KBM-7 (cell line): Measurements from ENCODE around the gene ZMAT1.
"Not testable (repeated sequence)": the region's sequence is repeated elsewhere in the genome, so short reads cannot be mapped to it uniquely, and the experiment has no call there.

Experiments used
- DNase-seq: peaks from one replicate; pipeline ENCODE4 v3.0.0-alpha.2; 2015
- in situ Hi-C: fragments of 300-500 bp; cut with MboI; formaldehyde crosslinking; loops from 2 replicates; pipeline ENCODE4 v1.14.3; 2020; ENCODE audit warnings: low sequenced_read_pairs, low pct_unique_long_range_greater_than_20kb, mixed read lengths

Gene ZMAT1

DNA sequence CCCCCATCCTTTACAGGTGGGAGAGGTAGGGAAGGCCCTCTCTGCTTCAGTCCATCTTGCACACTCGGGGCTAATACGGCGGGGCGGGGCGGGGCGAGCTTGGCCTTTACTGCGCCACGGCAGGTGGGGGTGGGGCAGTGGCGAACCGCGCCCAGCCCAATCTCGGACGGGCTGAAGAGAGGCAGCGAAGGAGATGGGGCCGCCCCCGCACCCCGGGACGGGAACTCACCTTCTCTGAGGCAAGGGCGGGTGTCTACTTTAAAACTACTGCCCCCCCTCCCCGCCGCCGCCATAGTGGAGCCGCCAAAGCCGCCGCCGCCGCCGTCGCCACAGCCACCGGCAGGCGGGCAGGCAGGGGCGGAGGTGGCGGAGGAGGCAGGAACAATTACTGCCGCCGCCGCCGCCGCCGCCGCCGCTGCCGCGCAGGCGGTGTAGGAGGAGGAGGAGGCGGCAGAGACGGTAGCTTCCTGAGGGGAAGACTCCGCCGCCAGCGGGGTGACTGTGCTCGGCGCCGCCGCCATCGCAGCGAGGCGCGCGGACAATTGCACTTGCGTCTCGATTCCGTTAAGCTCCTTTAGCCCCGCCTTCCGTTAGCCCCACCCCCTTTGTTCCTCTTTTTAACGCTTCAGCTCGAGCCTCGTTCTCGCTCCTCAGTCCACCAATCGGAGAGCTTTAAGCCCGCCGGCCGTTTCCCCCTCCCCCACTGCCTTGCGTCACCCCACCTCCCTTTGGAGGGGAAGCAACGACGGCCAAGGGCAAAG is at the start of gene ZMAT1:
TSS of gene ZMAT1 (minus strand) at position 540 of the 761 bp plus-strand sequence. CDS start at position 521, 19 bp downstream.
- DNase-seq: peak; percentile 98
- in situ Hi-C loops: no loop called here

DNA sequence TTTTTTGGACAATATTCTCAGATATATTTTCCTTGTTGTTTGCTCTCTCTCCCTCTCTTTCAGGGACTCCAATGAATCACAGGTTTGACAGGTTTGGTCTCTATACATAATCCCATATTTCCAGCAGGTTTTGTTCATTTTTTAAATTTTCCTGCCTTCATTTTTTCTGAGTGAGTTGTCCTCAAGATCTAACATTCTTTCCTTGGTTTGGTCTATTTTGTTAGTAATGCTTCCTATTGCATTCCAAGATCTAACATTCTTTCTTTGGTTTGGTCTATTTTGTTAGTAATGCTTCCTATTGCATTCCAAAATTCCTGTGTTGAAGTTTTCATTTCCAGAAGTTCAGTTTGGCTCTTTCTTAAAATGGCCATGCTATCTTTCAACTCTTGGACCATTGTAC is 45.3 kb upstream of the ZMAT1 start:
- no peak for DNase-seq
- in situ Hi-C loops: no loop called here

GRCh38 chrX:101973066-101973465 is 41.2 kb upstream of the ZMAT1 start:
- no peak for DNase-seq
- in situ Hi-C loops: no loop called here

- DNase-seq, in situ Hi-C loops: not testable (repeated sequence)
Observed at GRCh38 chrX:101964923-101965539, 33.2 kb upstream of the ZMAT1 start.

DNA sequence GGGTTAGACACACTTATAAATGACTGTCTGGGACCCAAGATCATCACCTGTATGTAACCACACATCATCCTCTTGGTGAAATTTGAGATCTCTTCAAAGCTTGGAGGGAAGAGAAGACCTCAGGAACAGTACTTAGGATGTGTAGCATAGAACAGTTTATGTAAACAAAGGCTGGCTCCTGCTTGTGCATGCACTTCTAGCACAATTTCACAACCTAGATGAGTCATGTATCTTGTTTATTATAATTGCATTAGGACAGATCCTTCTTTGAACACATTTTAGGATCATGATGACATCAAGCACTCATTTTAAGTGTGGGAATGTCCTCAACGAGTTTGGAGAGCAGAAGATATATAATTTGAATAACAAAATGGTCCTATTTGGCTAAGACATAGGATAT is 26.3 kb upstream of the ZMAT1 start:
- DNase-seq: no peak
- in situ Hi-C loops: no loop called here

DNA sequence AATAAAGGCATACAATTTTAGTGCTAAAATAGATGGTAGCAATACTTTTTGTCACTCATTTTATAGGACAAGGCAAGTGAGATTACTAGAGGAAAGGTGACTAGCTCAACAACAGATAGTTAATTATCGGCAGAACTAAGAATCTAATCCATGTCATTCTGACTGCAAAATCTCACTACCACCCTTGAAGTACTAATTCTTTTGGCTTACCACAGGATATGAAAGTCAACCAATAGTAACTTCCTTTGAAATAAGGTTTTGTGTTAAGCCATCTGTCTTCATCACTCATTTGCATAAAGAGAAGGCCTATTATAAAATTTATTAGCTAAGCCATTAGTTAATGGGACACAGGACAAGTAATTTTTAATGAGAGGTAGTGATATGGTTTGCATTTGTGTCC is 25.3 kb upstream of the ZMAT1 start:
- no peak for DNase-seq
- in situ Hi-C loops: no loop called here

- in situ Hi-C loops: no loop called here
- DNase-seq: no peak
Observed at GRCh38 chrX:101956556-101956955, 24.7 kb upstream of the ZMAT1 start.

DNA sequence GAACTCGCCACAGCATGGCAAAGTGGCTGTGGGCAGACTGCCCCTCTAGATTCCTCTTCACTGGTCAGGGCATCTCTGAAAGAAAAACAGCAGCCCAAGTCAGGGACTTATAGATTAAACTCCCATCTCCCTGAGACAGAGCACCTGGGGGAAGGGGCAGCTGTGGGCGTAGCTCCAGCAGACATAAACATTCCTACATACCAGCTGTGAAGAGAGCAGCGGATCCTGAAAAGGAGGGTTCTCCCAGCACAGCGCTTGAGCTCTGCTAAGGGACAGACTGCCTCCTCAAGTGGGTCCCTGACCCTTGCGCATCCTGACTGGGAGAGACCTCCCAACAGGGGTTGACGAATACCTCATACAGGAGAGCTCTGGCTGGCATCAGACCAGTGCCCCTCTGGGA is 18.8 kb upstream of the ZMAT1 start:
- in situ Hi-C loops: no loop called here
- no peak for DNase-seq

DNA sequence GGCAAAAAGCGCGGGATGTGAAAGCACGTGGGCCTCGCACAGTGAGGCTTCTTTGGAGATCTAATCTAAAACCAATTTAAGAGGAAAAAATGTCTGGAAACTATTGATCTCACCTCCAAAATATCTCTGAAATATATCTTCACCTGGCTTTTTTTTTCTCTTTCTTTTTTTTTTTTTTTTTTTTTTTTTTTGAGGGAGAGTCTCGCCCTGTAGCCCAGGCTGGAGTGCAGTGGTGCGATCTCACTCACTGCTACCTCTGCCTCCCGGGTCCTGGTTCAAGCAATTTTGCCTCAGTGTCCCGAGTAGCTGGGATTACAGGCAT is 383 bp upstream of the ZMAT1 start:
- in situ Hi-C loops: no loop called here
- no peak for DNase-seq

DNA sequence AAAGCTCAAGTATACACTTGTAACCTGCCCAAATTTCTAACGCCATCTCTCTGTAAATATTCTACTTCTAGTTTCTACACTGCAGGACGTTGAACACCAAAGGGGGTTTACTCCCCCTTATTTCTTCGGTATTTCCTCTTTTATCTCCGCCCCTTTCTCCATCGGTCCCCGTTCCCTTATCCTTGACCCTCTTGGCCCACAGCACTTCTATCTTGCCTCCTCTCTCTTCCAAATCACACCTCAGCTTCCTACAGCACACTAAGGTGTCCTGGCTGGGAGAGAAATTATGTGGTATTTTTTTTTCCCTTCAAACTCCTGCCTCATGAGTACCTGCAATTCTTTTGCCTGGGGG is 715 bp downstream of the ZMAT1 start:
- DNase-seq: peak; percentile 43
- in situ Hi-C loops: no loop called here

GRCh38 chrX:101925733-101926132 is 6.1 kb downstream of the ZMAT1 start:
- no peak for DNase-seq
- in situ Hi-C loops: no loop called here

DNA sequence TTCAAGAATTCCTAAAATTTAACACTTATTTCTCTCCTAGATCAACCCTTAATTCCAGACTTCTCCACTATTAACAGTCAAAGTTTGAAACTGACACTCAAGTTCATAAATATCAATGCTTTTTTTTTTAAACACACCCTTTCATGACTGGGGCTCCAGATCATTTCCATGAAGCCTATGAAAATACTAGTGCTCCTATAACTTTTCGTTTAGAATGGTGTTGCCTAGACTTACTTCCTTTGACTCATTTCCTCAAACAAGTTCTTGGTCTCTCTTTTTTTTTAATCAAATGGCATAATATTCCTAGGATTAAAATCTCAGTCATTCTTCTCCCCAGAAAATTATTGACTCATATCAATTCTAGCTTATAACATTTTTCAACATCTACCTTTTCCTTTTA is 13.1 kb downstream of the ZMAT1 start:
- DNase-seq: no peak

DNA sequence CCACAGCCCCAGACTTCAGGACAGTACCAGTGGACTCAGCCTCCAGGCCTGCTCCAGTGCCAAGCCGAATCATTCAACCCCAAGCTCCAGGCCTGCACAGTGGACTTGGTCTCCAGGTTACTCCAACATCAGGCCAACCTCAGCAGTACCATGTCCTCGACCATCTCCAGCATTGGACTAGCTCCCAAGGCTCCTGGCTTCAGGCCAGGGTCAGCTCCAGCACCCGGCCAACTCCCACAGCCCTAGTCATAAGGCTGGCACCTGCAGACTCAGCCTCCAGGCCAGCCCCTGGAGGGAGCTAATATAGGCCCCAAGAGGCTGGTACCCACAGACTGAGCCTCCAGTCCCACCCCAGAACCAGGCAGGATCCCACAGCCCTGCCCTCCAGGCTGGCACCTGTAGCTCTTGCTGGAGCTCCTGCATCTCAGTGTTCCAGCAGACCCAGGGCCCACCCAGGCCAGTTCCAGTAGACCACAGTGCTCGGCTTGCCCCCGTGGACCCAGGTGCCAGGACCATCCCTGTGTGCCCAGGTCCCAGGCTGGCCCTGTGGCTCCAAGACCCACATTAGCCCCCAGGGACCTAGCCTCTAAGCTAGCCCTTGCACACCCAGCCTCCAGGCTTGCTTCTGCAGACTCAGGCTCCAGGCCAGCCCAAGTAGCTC is 25.6 kb downstream of the ZMAT1 start:
- in situ Hi-C loops: no loop called here
- DNase-seq: no peak

More for the DNA sequence above, 13.1 kb downstream of the ZMAT1 start:
- in situ Hi-C loops: no loop called here

- no peak for DNase-seq
- in situ Hi-C loops: no loop called here
Observed at GRCh38 chrX:101904996-101905395, 26.8 kb downstream of the ZMAT1 start.
